GM18520 (cell line): ENCODE data around the gene SERPINE2.
"Not testable (repeated sequence)": the region's sequence is repeated elsewhere in the genome, so short reads cannot be mapped to it uniquely, and the experiment has no call there.

Experiments used
- ATAC-seq: cut with Tn5 transposase; IDR thresholded peaks from one replicate; pipeline ENCODE4 v1.9.1; 2021; ENCODE audit not compliant: unreplicated experiment

SERPINE2 gene

GRCh38 chr2:223944703-223945531 lies 94.2 kb downstream of the SERPINE2 start, which contains the start of gene WDFY1:
Gene WDFY1 (minus strand): TSS chr2:223945335. CDS start chr2:223945284, 51 bp downstream.
- ATAC-seq = peak; percentile 56

DNA sequence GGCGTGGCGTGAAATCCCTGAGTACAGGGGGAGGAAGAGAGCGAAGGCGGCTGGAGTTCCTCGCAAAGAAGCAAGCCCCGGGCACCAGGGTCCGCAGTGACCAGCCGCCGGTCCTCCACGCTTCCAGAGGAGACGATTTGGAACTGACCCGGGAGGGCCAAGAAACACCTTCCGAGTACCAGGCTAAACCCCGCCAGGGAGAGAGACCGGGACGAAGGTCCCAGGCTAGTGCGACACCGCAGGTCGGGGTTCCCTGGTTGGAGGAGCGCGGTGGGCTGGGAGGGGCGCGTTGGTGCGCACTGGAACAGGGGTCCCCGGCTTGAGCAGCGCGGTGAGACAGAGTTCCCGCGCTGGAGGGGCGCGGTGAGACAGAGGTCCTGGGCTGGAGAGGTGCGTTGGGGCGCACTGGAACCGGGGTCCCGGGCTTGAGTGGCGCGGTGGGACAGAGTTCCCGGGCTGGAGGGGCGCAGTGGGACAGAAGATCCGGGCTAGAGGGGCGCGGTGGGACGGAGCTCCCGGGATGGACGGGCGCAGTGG lies 94.9 kb downstream of the SERPINE2 start:
- no peak for ATAC-seq

GRCh38 chr2:223943561-223944008 lies 95.5 kb downstream of the SERPINE2 start:
- no peak for ATAC-seq

DNA sequence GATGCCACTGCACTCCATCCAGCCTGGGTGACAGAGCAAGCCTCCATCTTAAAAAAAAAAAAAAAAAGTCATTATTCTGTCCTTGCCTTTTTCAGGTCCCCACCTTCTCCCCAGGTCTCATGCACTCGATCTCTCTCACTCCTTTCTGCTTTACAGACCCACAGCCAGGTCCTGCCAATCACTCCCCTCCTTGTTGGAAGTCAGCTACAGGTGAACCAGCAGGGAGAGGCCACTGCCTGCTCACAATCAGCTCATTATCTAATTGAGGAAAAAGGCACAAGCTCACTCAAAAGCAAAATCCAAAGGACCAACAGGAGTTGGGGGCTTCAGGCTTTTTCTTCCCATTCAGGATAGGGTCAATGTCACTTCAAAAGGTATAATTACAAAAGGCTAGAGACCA lies 96.0 kb downstream of the SERPINE2 start:
- no peak for ATAC-seq

- ATAC-seq = peak; percentile 65
These were observed 97.4 kb downstream of the SERPINE2 start for GRCh38 chr2:223941579-223942277.

GRCh38 chr2:223939438-223939837 lies 99.6 kb downstream of the SERPINE2 start:
- ATAC-seq = not testable (repeated sequence)

DNA sequence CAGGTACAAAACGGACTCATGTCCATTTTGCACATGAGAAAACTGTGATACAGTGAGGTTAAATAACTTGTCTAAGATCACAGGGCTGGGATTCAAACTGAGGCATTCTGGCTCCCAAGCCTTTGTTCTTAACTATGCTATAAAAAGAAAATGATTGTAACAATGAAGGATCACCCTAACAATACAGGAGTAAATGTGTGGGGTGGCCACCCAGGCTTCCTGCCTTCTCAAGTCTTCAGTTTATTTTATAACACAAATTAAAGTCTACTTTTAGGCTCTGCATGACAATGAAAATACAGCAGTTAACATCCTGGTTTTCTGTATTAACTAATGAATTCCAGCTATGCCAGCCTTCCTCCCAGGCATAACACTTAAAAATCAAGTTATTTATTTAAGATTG lies 101.6 kb downstream of the SERPINE2 start:
- no peak for ATAC-seq

- ATAC-seq = no peak
These were observed 102.2 kb downstream of the SERPINE2 start for GRCh38 chr2:223936862-223937326.

- ATAC-seq = no peak
These were observed 103.5 kb downstream of the SERPINE2 start for GRCh38 chr2:223935459-223936125.

DNA sequence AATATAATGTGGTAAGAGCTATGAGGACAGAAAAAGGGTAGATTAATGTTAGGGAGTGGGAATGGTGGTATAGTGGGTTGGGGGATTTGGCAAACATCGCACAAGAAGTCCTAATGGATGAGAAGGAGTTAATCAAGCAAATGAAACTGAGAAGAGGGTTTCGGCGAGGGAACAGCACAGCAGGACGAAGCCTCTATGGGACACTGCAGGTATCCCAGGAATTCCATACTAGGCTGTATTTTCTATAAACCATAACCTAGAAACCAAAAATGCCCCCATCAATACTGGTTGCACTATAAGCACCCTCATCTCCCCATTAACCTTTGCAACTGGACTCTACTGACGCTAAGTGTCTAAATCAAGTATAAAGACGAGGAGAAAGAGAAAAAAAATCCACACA lies 104.2 kb downstream of the SERPINE2 start:
- ATAC-seq = no peak

DNA sequence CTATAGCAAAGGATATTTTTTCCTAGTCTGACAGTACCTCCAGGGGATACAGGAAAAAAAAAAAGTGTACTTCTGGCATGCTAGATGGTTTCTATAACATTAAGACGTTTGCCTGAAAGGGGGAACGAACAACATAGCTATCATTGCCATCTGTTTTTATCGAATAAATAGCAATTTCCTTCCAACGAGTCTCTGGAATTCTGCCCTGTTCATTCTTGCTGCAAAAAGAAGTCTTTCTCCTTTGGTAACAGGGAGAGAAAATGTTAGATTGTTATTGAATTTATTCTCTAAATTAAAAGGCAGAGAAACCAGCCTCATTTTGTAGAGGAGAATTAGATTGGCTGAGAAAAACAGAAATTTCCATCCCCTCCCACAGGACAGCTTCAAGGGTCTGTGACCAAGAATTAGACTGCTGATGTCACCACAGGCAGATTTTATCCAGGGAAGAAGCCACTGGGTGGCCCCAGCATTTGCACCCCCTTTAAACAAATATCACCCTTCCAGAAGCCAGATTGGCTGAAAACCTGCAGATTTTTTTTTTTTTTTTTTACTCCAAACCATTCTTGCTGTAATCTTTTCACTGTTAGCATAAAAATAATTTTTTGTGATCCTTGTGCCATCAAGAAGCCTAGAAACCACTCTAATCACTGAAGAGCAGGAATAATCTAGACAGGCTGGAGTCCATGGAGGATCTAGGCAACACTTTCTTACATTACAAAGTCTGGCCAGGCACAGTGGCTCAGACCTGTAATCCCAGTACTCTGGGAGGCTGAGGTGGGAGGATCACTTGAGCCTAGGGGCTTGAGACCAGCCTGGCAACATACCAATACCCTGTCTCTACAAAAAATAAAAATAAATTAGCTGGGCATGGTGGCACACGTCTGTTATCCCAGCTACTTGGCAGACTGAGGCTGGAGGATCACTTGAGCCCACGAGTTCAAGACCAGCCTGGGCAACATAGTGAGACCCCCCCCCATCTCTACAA lies 106.0 kb downstream of the SERPINE2 start:
- ATAC-seq = no peak

GRCh38 chr2:223930103-223930976 lies 108.7 kb downstream of the SERPINE2 start:
- no peak for ATAC-seq

DNA sequence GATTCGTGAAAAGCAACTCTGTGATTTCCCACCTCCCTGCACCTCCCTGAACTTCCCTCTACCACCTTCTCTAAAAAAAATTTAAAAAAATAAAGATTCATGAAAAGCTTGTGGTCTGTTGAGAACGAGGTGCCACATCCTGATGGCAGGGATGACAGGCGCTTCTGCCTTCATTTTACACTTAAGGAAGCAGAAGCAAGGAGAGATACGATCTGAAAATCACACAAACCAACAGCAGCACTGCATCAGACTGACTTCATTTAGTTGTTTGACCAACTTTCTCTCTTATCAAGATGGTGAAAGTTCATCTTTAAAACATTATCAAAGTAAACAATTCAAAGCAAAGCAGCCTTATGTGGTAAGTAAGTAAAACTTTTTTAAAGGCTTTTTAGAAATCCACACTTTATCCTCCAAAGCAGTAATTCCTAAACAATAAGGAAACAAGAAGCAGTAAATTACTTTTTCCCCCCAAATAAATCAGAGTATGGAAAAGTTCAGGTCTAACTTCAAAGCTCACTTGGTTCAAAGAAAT lies 109.4 kb downstream of the SERPINE2 start:
- no peak for ATAC-seq

- ATAC-seq = no peak
These were observed 110.7 kb downstream of the SERPINE2 start for GRCh38 chr2:223928113-223929006.

DNA sequence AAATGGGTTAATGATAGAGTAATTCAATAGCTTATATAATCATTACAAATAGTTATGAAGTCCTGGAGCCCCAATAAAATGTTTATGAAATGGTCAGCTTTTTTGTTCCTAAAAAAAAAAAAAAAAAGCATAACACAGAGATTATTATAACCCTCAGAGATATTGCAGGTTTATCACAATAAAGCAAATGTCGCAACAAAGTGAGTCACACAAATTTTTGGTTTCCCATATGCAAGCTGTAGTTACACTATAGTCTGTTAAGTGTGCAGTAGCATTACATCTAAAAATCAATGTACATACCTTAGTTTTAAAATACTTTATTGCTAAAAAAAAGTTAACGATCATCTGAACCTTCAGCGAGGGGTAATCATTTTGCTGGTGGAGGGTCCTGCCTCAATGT lies 114.0 kb downstream of the SERPINE2 start:
- ATAC-seq = no peak
